ENCODE results near the gene NAB2. TPM values are rescaled to one million over a fixed set of nuclear protein-coding genes. Genes with fewer than 3 reads are reported as not detected.
"Not testable (repeated sequence)": the region's sequence is repeated elsewhere in the genome, so short reads cannot be mapped to it uniquely, and the experiment has no call there.

The NAB2 gene
- total RNA-seq, 2 experiments from 2014 or later = 13.1 to 16.1 TPM

DNA sequence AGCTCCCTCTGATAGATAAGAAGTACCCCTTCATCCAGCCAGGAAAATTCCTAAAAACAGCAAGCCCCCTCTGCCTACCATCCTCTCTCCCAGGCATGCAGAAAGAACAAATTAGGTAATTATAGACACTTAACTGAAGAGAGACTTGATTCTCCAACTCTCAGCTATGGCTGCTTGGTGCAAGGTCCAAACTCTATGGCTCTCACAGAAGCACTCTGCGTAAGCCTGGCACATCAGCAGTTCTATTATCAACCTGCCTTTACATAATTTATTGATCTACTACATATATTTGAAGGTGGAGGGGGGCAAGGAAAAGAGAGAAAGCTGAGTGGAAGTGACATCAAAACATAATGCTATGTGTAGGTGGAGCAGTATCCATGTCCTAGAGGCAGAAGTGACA lies 37.9 kb upstream of the NAB2 start:
- Mint-ChIP-seq H3K9me3 (peaks cover 3% of the 10 kb centered on the region), H3K4me3 (no peak overlapping the region), H3K27ac (no peak overlapping the region), H3K36me3 (peaks cover 19% of the 10 kb centered on the region), H3K27me3 (no peaks in the 10 kb centered on the region), H3K4me1 (peaks cover 39% of the 10 kb centered on the region)
- POLR2A ChIA-PET = no interaction called here
- ATAC-seq (ENCODE audit: low read depth) (no peak), DNase-seq (no peak)

DNA sequence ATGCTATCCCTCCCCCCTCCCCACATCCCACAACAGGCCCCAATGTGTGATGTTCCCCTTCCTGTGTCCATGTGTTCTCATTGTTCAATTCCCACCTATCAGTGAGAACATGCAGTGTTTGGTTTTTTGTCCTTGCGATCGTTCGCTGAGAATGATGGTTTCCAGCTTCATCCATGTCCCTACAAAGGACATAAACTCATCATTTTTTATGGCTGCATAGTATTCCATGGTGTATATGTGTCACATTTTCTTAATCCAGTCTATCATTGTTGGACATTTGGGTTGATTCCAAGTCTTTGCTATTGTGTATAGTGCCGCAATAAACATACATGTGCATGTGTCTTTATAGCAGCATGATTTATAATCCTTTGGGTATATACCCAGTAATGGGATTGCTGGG lies 35.8 kb upstream of the NAB2 start:
- H3K27me3 Mint-ChIP-seq; POLR2A ChIA-PET; ATAC-seq (ENCODE audit: low read depth); H3K27ac Mint-ChIP-seq; H3K4me3 Mint-ChIP-seq; H3K9me3 Mint-ChIP-seq; DNase-seq: not testable (repeated sequence)
- Mint-ChIP-seq H3K36me3 (peaks cover 30% of the 10 kb centered on the region), H3K4me1 (peaks cover 18% of the 10 kb centered on the region)

DNA sequence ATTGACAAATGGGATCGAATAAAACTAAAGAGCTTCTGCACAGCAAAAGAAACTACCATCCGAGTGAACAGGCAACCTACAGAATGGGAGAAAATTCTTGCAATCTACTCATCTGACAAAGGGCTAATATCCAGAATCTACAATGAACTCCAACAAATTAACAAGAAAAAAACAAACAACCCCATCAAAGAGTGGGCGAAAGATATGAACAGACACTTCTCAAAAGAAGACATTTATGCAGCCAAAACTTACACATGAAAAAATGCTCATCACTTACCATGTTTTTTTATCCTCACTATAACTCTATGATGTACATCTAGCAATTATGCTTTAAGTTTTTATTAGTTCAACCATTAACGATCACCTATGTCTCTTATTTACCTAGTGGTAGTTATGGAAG lies 35.0 kb upstream of the NAB2 start:
- H3K4me3 Mint-ChIP-seq; H3K27me3 Mint-ChIP-seq; DNase-seq; H3K9me3 Mint-ChIP-seq; POLR2A ChIA-PET; H3K27ac Mint-ChIP-seq; ATAC-seq (ENCODE audit: low read depth): not testable (repeated sequence)
- peaks cover 34% of the 10 kb centered on the region for H3K36me3 Mint-ChIP-seq
- peaks cover 15% of the 10 kb centered on the region for H3K4me1 Mint-ChIP-seq

DNA sequence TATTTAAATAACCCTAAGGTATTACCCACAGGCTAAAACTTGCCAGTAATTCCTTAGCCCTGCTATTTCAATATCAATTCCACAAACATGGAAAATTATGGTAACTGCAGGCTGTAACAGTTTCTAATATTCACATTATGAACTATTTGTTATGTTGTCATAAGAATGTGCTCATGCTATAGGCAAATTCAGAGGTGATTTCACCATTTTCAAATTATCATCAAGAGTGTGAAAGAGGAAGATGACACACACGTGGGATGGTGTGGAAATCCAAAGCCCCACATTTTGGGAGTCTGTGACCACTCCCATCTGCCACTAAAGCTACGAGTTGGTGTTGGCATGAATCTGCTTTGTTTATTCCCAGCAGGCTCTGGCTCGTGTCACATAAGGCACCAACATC lies 33.1 kb upstream of the NAB2 start:
- ATAC-seq (ENCODE audit: low read depth) (no peak), DNase-seq (no peak)
- no peak overlapping the region for H3K4me3 Mint-ChIP-seq
- POLR2A ChIA-PET = no interaction called here
- no peak overlapping the region for H3K27ac Mint-ChIP-seq
- H3K4me1 Mint-ChIP-seq = peaks cover 13% of the 10 kb centered on the region
- peaks cover 44% of the 10 kb centered on the region for H3K36me3 Mint-ChIP-seq
- peaks cover 3% of the 10 kb centered on the region for H3K9me3 Mint-ChIP-seq
- no peaks in the 10 kb centered on the region for H3K27me3 Mint-ChIP-seq

DNA sequence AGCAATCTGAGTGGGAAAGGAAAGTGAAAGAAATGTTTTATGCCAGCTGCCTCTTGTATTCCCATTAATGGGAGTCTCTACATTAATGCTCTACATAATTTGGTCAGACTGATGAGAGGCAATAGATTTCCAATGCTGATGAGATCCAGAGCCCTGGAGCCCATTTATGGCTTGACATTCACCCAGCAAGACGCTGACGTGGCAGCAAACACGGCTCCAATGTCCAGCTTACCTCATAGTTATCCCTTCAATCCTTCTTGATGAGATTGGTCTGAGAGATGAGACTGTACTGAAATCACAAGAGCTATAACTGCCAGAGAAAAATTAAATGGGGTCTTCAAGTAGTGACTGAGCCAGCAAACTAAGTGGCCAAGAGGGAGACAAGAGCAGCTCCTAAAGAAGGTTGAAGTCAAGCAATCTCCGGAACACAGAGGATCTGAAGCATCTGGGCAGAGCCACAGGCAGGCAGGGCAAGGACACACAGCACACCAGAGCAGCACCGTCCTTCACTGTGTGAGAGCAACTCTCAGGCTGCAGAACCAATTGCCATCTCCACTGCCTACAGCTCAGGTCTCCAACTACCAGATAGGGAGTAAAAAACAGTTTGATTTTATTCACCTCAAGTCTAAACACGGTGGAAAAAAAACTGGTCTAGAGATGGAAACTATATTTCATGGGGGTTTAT lies 31.7 kb upstream of the NAB2 start:
- peaks cover 10% of the 10 kb centered on the region for H3K4me1 Mint-ChIP-seq
- peaks cover 46% of the 10 kb centered on the region for H3K36me3 Mint-ChIP-seq
- H3K9me3 Mint-ChIP-seq = peaks cover 3% of the 10 kb centered on the region
- H3K4me3 Mint-ChIP-seq = no peak overlapping the region
- DNase-seq (no peak), ATAC-seq (ENCODE audit: low read depth) (no peak)
- H3K27me3 Mint-ChIP-seq = no peaks in the 10 kb centered on the region
- H3K27ac Mint-ChIP-seq = no peak overlapping the region
- POLR2A ChIA-PET = interaction anchor here (0.7 to 1.0 kb wide), 2 partner anchors 39 to 54 kb away, joined by 3 read pairs; partner anchors contain the start of gene STAT6

DNA sequence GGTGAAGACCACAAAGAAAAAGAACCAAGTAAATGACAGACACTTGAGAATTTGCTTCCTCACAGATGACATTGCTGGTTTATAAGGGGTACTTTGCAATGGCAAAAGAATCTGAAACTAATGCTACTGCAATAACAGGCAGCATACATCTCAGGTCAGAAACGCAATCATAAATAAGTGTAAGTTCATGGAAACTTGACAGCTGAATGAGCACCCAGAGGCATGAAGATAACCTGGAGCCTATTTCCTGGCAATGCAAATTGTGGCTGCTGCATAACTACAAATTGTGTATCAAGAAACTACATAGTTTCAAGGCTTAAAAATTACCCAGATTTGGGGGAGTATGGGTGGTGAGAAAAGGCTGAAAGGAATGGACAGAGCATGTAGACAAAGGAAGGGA lies 30.5 kb upstream of the NAB2 start:
- H3K27ac Mint-ChIP-seq = peak overlapping the region; percentile 6
- POLR2A ChIA-PET = no interaction called here
- H3K36me3 Mint-ChIP-seq = peaks cover 44% of the 10 kb centered on the region
- no peak for DNase-seq
- ATAC-seq (ENCODE audit: low read depth) = no peak
- no peak overlapping the region for H3K4me3 Mint-ChIP-seq
- H3K4me1 Mint-ChIP-seq = peaks cover 14% of the 10 kb centered on the region
- peaks cover 3% of the 10 kb centered on the region for H3K9me3 Mint-ChIP-seq
- no peaks in the 10 kb centered on the region for H3K27me3 Mint-ChIP-seq

DNA sequence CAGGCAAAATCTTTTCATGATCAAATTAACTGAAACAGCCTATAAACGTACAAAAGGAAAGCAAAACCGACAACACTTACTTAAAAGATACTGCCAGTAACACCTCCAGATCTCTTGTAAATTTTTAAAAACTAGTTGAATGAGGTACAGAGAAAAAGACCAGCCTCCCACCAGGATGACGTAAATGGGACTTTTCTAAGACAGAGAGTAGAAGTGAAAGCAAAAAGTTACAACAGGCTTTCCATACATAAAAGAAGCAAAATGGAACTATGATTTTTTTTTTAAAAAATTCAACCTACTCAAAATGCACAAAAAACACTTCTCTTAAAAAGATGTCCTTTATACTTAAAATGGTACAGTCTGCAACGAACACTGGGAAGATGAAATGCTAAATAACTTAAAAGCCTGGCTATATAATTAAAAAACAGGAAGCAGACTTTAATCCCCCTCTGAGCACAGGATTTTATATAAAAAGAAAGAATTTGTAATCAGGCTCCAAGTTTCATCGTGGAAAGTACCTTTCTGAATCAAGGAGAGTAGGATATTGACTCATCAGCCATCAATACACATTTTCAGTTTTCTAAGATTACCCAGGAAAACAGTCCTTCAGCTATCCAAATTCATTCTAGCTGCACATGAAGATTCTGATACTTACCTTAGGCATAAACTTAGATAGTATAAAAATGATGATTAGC lies 24.8 kb upstream of the NAB2 start:
- Mint-ChIP-seq H3K27ac (peak overlapping the region; percentile 91), H3K36me3 (peaks cover 39% of the 10 kb centered on the region), H3K27me3 (no peaks in the 10 kb centered on the region), H3K4me1 (peaks cover 27% of the 10 kb centered on the region), H3K9me3 (peaks cover 1% of the 10 kb centered on the region), H3K4me3 (peak overlapping the region; percentile 70)
- ATAC-seq (ENCODE audit: low read depth) (peak; percentile 89), DNase-seq (no peak)
- POLR2A ChIA-PET = interaction anchor here (0.6 to 3.0 kb wide), 2 partner anchors 15 to 47 kb away, joined by 3 to 22 read pairs; partner anchors contain the start of genes NEMP1 and STAT6

DNA sequence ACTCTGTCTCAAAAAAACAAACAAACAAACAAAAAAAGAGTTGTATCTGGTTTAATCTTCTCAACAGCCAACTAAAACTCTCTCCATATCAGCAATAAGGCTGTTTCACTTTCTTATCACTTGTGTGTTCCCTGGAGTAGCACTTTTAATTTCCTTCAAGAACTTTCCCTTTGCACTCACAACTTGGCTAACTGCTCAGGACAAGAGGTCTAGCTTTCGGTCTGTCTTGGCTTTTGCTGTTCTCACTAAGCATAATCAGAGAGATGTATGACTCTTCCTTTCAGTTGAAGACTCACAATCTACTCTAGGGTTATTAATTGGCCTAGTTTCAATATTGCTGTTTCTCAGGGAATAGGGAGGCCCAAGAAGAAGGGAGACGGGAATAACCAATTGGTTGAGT lies 22.7 kb upstream of the NAB2 start:
- H3K9me3 Mint-ChIP-seq = peaks cover 1% of the 10 kb centered on the region
- DNase-seq = no peak
- POLR2A ChIA-PET = interaction anchor here (1.2 to 3.0 kb wide), 5 partner anchors 19 to 58 kb away, joined by 3 to 22 read pairs (median 4); partner anchors contain the start of genes NAB2 and STAT6
- no peak overlapping the region for H3K4me3 Mint-ChIP-seq
- no peaks in the 10 kb centered on the region for H3K27me3 Mint-ChIP-seq
- H3K36me3 Mint-ChIP-seq = peaks cover 36% of the 10 kb centered on the region
- H3K4me1 Mint-ChIP-seq = peaks cover 44% of the 10 kb centered on the region
- H3K27ac Mint-ChIP-seq = peak overlapping the region; percentile 72
- ATAC-seq (ENCODE audit: low read depth) = no peak

DNA sequence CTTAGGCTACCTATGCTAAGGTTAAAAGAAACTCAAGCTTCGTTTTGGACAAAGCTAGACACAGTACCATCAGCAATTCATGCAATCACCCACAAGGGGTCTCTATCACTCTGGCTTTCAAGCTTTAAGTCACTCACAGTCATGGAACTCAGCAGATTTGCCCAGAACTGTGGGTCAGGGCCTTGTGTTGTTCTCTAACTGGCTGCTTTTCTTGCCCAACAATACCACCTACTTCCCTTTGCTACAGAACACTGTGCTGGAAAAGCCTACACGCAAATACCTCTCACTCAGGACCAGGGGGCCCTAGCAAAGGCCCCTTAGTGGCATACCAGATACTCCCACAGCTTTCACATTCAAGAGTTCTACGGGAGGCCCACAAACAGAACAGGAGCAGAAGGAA lies 19.4 kb upstream of the NAB2 start:
- Mint-ChIP-seq H3K9me3 (peaks cover 1% of the 10 kb centered on the region), H3K27me3 (no peaks in the 10 kb centered on the region), H3K27ac (peak overlapping the region; percentile 85), H3K36me3 (peaks cover 37% of the 10 kb centered on the region), H3K4me3 (peak overlapping the region; percentile 28), H3K4me1 (peaks cover 39% of the 10 kb centered on the region)
- ATAC-seq (ENCODE audit: low read depth) = peak; percentile 96
- DNase-seq = no peak
- POLR2A ChIA-PET = interaction anchor here (0.5 to 14.2 kb wide), 9 partner anchors 8 to 79 kb away, joined by 3 to 225 read pairs (median 4); partner anchors contain the start of genes NAB2, NEMP1 and STAT6

DNA sequence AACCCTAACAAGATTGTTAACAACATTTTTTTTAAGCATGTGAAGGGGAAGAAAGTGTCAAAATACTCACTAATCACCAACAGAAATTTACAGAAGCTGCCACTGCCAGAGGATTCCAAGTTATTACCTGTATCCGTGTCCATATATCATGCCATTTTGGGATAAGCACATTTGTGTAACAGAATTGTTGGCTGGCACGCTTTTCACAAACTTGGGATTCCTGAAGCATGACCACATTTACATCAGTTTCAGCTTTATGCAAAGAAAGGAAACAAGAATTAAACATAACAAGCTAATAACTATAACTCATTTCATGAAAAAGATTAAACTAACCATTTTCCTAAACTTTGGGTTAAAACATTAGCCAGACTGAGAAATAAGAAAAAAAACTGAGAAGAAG lies 16.3 kb upstream of the NAB2 start:
- ATAC-seq (ENCODE audit: low read depth) (no peak), DNase-seq (no peak)
- peaks cover 1% of the 10 kb centered on the region for H3K9me3 Mint-ChIP-seq
- H3K27me3 Mint-ChIP-seq = no peaks in the 10 kb centered on the region
- POLR2A ChIA-PET = interaction anchor here (0.7 to 14.2 kb wide), 3 partner anchors 10 to 38 kb away, joined by 3 to 225 read pairs (median 122); partner anchors contain the start of genes NAB2 and STAT6
- no peak overlapping the region for H3K27ac Mint-ChIP-seq
- peaks cover 23% of the 10 kb centered on the region for H3K36me3 Mint-ChIP-seq
- peaks cover 32% of the 10 kb centered on the region for H3K4me1 Mint-ChIP-seq
- no peak overlapping the region for H3K4me3 Mint-ChIP-seq

DNA sequence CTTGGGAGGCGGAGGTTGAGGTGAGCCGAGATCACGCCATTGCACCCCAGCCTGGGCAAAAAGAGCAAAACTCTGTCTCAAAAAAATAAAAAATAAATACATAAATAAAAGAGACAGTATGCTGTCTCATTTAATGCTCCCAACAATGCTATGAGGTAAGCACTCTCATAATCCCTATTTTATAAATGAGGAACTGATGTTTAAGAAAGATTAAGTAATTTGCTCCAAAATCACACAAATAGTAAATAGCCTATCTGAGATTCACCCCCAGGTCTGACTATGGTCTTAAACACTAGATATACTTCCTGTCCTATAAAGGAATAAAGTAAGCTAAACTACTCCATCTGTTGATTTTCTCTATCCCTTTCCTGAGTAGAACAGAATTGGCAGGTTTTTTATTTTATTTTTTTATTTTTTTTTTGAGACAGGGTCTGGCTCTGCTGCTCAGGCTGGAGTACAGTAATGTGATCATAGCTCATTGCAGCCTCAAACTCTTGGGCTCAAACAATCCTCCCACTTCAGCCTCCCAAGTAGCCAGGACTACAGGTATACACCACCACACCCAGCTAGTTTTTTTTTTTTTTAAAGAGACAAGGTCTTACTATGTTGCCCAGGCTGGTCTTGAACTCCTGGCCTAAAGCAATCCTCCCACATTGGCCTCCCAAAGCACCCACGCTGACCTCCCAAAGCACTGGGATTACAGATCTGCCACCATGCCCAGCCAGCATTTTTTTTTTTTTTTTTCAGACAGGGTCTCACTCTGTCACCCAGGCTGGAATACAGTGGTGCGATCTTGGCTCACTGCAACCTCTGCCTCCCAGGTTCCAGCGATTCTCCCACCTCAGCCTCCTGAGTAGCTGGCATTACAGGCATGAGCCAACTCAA lies 15.1 kb upstream of the NAB2 start:
- POLR2A ChIA-PET = interaction anchor here (0.6 to 14.2 kb wide), 4 partner anchors 20 to 349 kb away, joined by 3 to 225 read pairs (median 62); partner anchors contain the start of genes LRP1, NAB2, NACA and STAT6
- not testable (repeated sequence) for DNase-seq; H3K4me3 Mint-ChIP-seq; ATAC-seq (ENCODE audit: low read depth); H3K27me3 Mint-ChIP-seq; H3K27ac Mint-ChIP-seq; H3K9me3 Mint-ChIP-seq
- peaks cover 30% of the 10 kb centered on the region for H3K4me1 Mint-ChIP-seq
- H3K36me3 Mint-ChIP-seq = peaks cover 20% of the 10 kb centered on the region

DNA sequence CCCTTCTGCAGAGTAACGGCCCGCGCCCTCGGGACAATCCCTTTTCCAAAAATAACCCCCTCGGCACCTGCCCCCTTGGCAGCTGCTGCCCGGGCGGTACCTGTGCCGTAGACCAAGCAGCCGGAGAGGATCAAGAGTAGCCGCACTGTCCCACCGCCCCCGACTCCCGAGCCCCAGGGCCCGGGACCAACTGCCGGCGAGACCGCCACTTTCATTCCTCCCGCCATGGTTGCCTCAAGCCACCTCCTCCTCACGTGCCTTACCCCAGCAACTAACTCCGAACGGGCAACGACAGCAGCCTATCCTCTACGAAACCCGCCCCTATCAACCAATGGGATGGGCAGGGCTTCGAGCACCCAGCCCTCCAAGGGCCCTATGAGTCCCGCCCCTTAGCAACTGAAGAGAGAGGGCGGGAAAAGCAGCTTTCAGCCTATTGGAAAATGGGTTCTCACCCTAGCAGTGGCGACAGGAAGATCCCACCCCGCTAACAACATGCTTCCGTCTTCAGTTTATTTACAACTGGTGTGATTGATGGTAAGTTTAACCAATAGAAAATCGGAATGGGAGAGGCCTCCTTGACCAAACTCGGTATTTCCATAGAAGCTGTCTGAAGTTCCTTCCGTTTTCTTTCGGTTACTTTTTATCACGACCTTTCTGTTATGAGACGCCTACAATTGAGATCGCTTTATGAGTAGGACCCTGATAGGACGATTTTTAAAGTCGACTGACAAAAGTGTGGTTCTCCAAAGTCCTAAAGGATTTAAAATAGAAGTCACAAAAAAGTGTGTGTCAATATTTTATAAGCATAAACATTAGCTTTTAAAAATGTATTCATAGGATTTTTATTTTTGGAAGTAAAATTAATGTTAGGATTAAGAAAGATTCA lies 10.2 kb upstream of the NAB2 start, which contains the start of gene NEMP1:
Gene NEMP1, minus strand, starts transcription at position 273 of the 886 bp plus-strand sequence. Its CDS starts 46 bp downstream, at position 227.
- peaks cover 5% of the 10 kb centered on the region for H3K36me3 Mint-ChIP-seq
- H3K4me1 Mint-ChIP-seq = peaks cover 17% of the 10 kb centered on the region
- H3K9me3 Mint-ChIP-seq = no peaks in the 10 kb centered on the region
- H3K4me3 Mint-ChIP-seq = peak within 1 kb of the TSS; percentile 98
- no peaks in the 10 kb centered on the region for H3K27me3 Mint-ChIP-seq
- DNase-seq = peak; percentile 83
- H3K27ac Mint-ChIP-seq = peak within 1 kb of the TSS; percentile 99
- peak; percentile 93 for ATAC-seq (ENCODE audit: low read depth)
- POLR2A ChIA-PET = interaction anchor here (0.5 to 14.2 kb wide), 20 partner anchors 8 to 423 kb away, joined by 3 to 225 read pairs (median 4); partner anchors contain the start of genes NAB2, NACA, PTGES3 and SHMT2

Data from activated naive CD8-positive, alpha-beta T cell treated with anti-CD3 and anti-CD28 coated beads, Interleukin-2, amount 10 ng/mL, durations not matched to agents 7 days and 5 days (primary cell).